Renal cortex interstitium (tissue), 11 donors: ENCODE measurements around the gene ZDHHC16. TPM values are rescaled to one million over a fixed set of nuclear protein-coding genes. Genes with fewer than 3 reads are reported as not detected.
"Not testable (repeated sequence)": the region's sequence is repeated elsewhere in the genome, so short reads cannot be mapped to it uniquely, and the experiment has no call there.

ENCODE experiments used
- DNase-seq, 11 donors: peaks; one replicate each; pipeline ENCODE4 v3.0.0-alpha.2; 2013; ENCODE audit warnings: low read depth in 9 of 11, low spot score in 4 of 11; ENCODE audit errors: extremely low read depth in 1 of 11
- polyA plus RNA-seq, 3 donors: library from polyadenylated mRNA; unstranded; fragments of 120-200 nt; gene quantifications; one replicate each; pipeline ENCODE4 v1.2.1, GENCODE V29; 2013; ENCODE audit not compliant: insufficient read length in 3 of 3

ZDHHC16 gene
- polyA plus RNA-seq, 3 donors, result 38.5 to 40.3 (median 38.8) TPM

DNA sequence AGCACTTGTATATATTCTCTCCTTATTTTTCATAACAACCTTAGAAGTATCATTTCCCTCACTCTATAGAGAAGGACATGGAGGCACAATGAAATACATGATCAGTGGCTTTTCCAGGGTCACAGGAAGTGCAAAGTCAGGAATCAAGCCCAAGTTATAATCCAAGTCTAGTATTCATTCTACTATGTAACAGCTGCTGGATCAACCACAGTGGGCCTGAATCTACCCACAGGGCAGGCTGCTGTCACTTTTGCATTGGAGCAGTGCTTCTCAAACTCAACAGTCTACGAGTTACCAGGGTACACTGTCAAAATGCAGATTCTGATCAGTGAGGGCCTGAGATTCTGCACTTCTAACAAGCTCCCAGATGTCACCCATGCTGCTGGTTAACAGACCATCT is 18.3 kb downstream of the ZDHHC16 start:
- no peak for DNase-seq

DNA sequence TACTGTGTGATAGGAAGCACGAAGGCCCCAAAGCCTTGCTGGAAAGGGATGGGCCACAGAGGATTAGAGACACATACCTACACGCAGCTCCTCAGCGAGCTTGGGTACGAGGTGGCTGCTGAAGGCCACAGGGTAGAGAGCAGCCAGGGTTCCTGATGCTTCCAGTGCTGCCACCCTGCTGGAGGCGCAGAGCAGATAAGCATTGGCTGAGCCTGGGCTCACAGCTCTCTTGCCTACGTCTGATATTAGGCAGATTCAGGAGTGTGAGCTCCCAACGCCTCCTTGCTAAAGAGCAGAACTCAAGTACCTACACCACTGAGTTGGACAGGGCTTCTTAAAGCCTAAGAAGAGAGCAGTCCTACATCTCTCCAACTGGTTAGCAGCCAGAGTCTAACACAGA is 20.0 kb downstream of the ZDHHC16 start:
- DNase-seq, result no peak

DNA sequence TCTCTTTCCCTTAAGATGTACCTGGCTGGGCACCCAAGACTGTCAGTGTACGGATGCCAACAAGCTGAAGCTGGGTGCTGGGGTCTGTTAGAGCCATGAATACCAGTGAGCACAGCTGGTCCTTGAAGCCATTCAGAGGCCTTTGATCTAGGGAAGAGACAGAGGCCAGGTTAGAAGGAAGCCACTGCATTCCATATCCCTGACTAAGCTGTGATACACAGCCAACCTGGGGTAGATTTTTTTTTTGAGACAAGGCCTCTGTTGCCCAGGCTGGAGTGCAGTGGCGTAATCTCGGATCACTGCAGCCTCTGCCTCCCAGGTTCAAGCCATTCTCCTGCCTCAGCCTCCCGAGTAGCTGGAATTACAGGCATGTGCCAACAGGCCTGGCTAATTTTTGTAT is 20.8 kb downstream of the ZDHHC16 start:
- no peak for DNase-seq

DNA sequence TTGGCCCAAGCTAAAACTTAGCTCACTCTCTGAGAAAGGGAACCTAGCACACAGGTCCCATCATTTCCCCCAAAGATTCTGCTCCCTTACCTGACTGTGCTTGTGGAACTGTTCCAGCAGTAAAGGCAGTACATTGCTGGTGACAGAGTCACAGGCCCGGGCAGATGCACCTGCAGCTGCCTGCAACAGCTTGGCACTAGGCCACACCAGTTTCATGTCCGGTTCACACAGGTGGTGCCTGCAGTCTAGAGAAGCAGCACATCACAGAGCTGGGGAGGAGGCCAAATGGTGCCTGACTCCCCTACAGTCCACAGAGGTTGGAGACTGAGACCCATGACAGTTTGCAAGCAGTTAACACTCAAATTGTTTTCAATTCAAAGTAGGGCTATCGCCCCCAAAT is 22.2 kb downstream of the ZDHHC16 start:
- DNase-seq, result no peak

DNA sequence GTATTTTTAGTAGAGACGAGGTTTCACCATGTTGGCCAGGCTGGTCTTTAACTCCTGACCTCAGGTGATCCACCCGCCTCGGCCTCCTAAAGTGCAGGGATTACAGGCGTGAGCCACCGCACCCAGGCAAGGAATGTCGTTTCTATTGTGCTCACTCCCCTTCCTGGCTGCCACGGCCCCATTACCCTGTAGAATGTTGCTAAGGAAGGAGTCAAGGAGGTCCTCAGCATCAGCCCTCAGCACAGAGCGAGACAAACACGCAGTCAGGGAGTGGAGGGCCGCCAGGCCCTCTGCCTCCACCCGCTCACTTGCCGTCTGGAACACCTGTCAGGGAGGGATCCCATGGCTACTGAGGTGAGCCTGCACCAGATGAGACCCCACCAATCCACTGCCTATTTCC is 22.8 kb downstream of the ZDHHC16 start:
- DNase-seq, result not testable (repeated sequence)

DNA sequence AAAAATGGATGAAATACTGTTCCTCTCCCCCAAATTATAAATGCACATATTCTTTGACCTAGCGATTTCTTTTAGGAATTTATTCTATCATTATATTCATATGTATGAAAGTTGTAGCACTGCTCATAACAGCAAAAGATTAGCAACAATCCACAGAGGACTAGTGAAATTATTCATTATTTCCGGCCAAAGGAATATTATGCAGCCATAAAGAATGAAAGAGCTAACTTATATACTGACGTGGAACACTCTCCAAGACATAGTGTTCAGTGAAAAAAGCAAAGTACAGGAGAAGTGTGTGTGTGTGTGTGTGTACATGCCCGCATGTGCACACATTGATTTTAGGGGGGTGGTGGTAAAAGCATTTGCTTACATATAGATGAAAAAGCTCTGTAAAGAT is 28.9 kb downstream of the ZDHHC16 start:
- no peak for DNase-seq

DNA sequence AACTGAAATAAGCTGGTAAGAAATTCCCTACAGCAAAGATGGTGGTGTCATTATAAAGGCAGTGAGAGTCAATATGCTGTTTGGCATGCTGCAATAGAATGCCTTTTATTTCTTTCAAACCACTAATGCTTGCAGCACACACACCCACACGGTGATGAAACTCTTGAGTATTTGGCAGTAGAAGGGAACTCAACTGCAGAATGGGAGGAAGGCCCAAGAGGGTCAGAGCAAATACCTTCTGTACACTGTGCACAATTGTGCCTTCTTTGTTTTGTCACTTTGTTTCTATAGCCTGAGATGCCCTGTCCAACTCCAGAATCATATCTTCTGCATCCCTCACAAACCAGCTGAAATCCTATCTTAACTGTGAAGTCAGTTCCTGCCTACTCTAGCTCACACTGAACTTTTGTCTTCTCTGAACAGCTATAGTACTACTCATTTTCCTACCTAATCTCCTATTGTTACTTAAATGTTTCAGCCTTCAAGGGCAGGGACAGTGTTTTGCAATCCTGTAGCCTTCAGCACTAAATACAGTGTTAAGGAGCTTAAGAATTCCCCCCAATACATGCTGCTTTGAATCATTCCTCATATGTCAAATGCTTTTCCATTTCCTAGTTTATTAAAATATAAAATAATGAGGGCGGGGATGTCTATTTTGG is 30.1 kb downstream of the ZDHHC16 start:
- DNase-seq, result no peak

DNA sequence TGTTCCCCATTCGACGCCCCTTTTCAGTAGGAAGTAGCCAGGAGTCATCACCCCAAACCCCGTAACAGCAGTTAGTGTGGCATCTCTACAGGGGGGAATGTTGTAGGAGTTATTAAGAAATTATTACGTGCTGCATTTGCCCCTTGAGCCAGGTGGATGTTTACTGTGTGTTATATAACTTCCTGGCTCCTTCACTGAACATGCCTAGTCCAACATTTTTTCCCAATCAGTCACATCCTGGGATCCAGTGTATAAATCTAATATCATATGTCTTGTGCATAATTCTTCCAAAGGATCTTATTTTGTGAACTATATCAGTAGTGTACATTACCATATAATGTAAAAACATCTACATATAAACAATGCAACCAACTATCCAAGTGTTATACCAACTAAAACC is 33.4 kb downstream of the ZDHHC16 start:
- DNase-seq, result not testable (repeated sequence)

DNA sequence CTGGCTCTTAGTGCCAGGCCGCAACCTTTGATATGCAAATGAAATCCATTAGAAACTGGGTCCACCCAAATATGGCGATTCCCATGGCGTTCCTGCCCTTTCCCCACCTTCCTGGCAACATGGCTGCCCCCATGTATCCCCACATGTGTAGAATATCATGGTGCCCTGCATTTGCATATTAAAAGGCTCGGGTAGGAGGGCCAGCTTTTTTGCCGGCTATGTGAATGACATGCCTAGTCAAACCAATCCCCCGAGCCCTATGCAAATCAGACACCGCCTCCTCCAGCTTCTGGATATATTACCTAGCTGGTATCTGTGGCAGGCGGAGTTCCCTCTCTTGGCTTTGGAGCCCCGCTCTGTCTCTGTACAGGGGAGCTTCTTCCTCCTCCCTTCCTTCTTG is 34.0 kb downstream of the ZDHHC16 start:
- DNase-seq, result no peak

DNA sequence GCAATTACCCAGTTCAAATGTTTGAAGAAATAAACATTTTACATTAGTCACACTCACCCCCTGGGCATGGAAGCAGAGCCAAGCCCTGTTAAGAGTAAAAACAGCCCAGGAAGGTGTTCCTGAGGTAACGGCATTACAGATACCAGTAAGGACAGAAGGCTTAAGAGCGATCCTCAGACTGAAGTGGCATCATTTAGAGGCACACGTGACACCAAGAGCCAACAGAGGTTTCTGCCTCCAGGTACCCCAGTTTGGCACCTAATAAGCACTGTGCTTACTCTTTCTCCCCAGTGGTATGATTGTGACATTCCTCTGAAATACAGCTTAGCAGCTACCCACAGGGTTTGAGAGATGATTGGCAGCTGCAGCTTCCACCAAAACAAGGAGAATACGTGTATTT is 35.1 kb downstream of the ZDHHC16 start:
- DNase-seq, result no peak

DNA sequence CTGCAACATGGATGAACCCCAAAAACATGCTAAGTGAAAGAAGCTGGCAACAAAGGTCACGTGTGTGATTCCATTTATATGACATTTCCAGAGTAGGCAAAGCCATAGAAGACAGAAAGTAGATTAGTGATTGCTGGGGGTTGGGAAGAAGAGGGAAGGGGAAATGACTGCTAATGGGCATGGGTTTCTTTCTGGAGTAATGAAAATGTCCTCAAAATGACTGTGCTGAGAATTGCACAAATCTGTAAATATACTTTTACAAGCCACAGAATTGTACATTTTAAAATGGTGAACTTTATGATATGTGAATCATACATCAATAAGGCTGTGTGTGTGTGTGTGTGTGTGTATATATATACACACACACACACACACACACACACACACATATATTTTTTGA is 36.4 kb downstream of the ZDHHC16 start:
- DNase-seq, result no peak

DNA sequence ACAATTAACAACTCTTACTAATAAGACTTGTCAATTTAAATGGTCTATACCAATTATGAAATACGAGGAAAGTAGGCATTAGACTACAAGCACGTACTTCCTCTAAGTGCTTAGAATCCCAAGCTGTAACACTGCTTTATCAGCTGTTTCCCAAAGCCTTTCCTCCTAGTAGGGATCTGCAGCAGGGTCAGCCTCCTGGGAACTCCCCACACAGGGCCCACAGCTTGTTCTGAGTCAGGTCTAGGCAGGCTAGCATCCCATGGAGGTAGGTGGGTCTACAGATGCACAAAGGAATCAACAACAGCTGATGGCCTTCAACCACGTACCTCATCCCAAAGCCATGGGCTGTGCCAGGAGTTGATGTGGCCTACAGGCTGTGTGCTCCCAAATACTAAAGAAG is 37.5 kb downstream of the ZDHHC16 start:
- no peak for DNase-seq

DNA sequence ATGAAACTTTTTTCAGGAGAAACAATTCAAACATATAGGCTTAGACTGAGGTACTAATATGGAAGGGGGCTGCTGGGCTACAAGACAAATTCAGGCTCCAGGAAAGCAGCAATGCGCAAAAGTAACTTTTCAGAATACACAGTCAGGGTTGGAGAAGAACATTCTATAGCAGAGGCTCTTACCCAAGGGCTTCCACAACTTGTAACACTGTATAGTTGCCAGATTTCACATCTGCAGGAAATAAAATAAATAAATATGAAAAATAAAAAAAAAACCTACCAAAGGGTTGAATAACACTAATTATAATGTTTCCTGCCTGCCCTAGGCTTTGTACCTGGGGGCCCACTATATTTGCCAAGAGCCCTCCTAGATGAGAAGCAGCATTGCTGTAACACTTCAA is 37.9 kb downstream of the ZDHHC16 start:
- no peak for DNase-seq

DNA sequence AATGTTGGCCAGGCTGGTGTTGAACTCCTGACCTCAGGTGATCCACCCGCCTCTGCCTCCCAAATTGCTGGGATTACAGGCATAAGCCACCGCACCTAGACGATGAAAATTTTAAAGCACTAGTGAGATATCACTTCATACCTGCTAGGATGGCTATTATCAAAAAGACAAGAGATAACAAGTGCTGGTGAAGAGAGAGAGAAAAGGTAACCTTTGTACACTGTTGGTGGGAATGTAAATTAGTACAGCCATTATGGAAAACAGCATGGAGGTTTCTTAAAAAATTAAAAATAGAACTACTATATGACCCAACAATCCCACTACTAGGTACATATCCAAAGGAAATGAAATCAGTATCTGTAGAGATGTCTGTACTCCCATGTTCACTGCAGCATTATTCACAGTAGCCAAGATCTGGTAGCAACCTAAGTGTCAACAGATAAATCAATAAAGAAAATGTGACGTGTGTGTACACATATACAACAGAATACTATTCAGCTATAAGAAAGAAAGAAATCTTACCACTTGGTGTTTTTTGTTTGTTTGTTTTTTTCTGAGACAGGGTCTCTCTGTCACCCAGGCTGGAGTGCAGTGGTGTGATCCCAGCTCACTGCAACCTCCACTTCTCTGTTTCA is 39.8 kb downstream of the ZDHHC16 start:
- no peak for DNase-seq

DNA sequence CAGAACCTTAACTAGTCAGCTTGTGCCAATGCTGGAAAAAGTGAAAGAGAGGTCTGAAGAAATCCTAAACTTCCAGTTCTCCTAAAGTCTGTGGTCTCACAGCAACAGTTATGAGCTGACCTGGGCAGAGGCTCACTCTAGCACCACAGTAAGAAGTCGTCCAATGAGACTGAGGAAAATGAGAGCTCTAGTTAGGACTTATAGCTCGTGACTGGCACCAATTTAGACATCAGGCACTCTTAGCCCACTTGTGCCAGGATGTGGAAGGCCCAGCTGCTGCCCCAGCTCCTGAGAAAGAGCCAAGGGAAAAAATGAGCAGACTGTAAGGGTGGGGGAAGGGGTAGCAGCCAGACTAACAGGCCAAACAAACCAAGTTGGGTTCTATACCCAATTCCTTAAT is 44.6 kb downstream of the ZDHHC16 start:
- DNase-seq, result no peak

DNA sequence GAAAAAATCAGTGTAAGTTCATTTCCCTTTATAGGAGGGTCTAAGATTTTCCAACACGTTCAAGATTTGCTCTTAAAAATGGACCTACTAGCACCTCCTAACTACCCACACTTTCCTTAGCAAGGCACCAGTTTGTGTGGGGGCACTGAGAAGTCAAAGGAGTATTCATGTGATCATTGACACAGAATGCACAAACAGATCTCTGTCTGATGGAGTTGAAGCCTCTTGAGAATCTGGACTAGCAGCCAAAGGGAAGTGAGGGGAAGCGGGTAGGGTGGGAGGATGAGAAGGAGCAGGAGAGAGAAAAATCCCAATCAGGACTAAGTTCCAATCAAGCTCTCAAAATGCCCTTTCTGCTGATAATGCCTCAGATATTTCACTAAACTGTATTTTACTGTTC is 48.2 kb downstream of the ZDHHC16 start:
- DNase-seq, result no peak

DNA sequence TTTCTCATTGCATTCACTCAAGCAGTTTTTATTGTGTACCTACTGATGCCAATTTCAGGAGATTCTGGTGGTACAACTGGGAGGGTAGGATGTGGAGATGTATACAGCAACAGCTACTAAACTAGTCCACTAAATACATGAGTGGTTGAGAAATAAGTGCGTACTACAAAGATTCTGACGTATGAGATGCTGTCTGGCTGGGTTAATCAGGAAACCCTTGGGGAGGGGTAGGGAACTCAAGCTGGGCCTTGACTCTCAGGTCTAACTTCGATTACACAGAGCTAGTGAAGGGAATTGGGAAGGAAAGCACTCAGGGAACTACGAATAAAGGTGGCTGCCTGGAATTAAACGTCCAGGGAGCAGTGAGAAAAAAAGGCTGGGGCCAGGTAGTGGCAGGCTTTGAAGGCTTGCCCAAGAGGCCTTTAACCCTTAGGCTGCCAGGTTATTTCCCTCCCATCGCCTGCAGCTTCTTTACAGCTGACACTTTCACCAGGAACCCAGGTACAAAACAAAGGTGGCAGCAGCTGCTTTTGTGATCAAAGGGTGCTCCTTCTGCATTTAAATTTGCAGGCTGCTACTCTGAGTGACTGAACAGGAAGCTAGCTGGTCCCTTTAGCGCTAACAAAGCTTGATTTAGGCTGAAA is 49.0 kb downstream of the ZDHHC16 start:
- DNase-seq, result no peak

DNA sequence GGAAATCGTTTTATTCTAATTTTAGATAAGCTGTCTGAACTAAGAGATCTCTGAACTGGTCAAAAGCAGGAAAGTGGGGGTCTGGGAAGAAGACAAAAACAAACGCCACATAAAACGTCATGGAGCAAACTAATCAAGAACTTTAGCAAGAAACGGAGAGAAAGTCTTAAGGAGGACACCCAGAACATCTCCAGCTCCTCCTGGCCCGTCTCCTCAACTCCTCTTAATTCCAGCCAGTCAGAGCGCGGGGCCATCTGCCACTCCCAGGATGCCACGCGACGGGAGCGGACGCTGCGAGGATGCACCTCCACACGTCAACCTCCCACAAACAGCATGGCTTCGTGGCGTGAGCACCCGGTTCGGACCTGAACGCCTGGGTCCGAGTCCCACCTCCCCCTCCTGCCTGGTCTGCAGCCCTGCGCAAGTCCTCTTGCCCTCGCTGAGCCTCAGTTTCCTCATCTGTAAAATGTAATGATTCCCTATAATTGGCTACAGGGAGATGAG is 51.6 kb downstream of the ZDHHC16 start:
- DNase-seq, result peak in 1 of 11 donors; percentile 48

DNA sequence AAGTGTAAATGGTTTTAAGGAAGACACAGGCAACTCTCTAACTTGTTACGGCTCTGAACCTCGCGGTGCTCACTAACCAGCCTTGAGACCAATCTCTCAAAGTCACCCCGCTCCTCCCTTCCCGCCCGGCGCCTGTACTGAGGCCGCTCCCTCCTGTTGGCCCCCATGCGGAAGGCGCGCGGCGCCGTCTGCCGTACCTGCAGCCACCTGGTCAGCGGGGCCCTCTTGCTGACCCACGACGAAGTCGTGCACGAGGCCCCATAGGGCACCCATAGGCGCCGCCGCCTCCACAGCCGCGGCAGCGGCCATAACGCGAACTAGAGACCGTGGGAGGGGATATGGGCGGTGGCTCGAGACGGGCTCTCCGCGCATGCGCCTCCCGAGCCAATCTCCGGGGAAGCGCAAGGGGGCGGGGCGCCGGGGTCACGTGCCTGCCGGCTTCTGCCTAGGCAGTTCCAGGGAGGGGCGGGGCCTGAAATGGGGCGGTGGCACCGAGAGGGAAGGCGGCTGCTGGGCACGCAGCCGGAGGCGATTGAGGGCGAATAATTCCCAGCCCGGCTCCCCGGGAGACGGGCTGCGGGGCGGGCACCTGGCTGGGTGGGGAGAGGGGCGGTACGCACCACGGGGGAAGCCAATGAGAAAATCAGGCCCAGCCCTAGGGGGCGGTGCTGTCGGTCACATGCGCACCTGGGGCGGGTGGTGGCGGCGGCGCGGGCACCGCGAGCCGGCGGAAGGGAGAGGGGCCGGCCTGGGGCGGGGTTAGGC is 52.3 kb downstream of the ZDHHC16 start, which contains the start of gene MMS19:
MMS19 (minus strand) TSS at position 347 of the 765 bp plus-strand sequence; CDS start at position 309, 38 bp downstream.
- DNase-seq, result peak; percentile 90 to 99 (median 97)
